ENCODE measurements around the gene LORICRIN.

LORICRIN gene

GRCh38 chr1:153261281-153262069, 2.0 kb downstream of the LORICRIN start:
- H3K4me2 ChIP-seq (ENCODE audit: low read length): peak overlapping the region; percentile 95
- peak overlapping the region; percentile 75 for H3K9ac ChIP-seq (ENCODE audit: low read length)
- no peaks in the 10 kb centered on the region for H3K27me3 ChIP-seq (ENCODE audit: low read depth, low read length)
- TF ChIP-seq CTCF (IDR thresholded peaks at IDR 0.05; ENCODE audit: low read depth, low read length) (no peak), EZH2phosphoT487 (IDR thresholded peaks at IDR 0.05; ENCODE audit: low read depth) (no peak)
- peaks cover 8% of the 10 kb centered on the region for H3K9me3 ChIP-seq (ENCODE audit: insufficient read depth, low read length)
- peaks cover 11% of the 10 kb centered on the region for H3K36me3 ChIP-seq (replicated peaks; ENCODE audit: low read depth, low read length)
- H3K27ac ChIP-seq (ENCODE audit: low read length): peak overlapping the region; percentile 93
- H3K4me3 ChIP-seq (ENCODE audit: low read length): peak overlapping the region; percentile 75
- H3K4me1 ChIP-seq (ENCODE audit: low read length): peaks cover 36% of the 10 kb centered on the region
- peak overlapping the region; percentile 52; the same call in 1 of the 2 replicates for H2AFZ ChIP-seq (ENCODE audit: low read depth, low read length)
- H4K20me1 ChIP-seq (ENCODE audit: insufficient read depth, low read length): no peaks in the 10 kb centered on the region
- H3K79me2 ChIP-seq (ENCODE audit: low read length): peaks cover 23% of the 10 kb centered on the region

GRCh38 chr1:153262070-153262366, 2.5 kb downstream of the LORICRIN start:
- Histone ChIP-seq H3K79me2 (ENCODE audit: low read length) (peaks cover 23% of the 10 kb centered on the region), H3K27ac (ENCODE audit: low read length) (peak overlapping the region; percentile 93)

GRCh38 chr1:153262462-153263157, 3.1 kb downstream of the LORICRIN start:
- Histone ChIP-seq H4K20me1 (ENCODE audit: insufficient read depth, low read length) (no peaks in the 10 kb centered on the region), H3K4me3 (ENCODE audit: low read length) (peak overlapping the region; percentile 75), H3K4me1 (ENCODE audit: low read length) (peaks cover 36% of the 10 kb centered on the region), H3K27ac (ENCODE audit: low read length) (peak overlapping the region; percentile 93), H3K9me3 (ENCODE audit: insufficient read depth, low read length) (peaks cover 8% of the 10 kb centered on the region), H3K79me2 (ENCODE audit: low read length) (peaks cover 23% of the 10 kb centered on the region), H3K9ac (ENCODE audit: low read length) (peak overlapping the region; percentile 75), H2AFZ (ENCODE audit: low read depth, low read length) (peak overlapping the region; percentile 52; the same call in 1 of the 2 replicates), H3K36me3 (replicated peaks; ENCODE audit: low read depth, low read length) (peaks cover 11% of the 10 kb centered on the region), H3K27me3 (ENCODE audit: low read depth, low read length) (no peaks in the 10 kb centered on the region), H3K4me2 (ENCODE audit: low read length) (peak overlapping the region; percentile 95)
- no peak for TF ChIP-seq EZH2phosphoT487 (IDR thresholded peaks at IDR 0.05; ENCODE audit: low read depth)
- TF ChIP-seq CTCF (IDR thresholded peaks at IDR 0.05; ENCODE audit: low read depth, low read length): no peak; the same call in 1 of the 2 replicates

More at GRCh38 chr1:153262070-153262366, 2.5 kb downstream of the LORICRIN start:
- peaks cover 8% of the 10 kb centered on the region for H3K9me3 ChIP-seq (ENCODE audit: insufficient read depth, low read length)
- no peaks in the 10 kb centered on the region for H3K27me3 ChIP-seq (ENCODE audit: low read depth, low read length)
- peaks cover 36% of the 10 kb centered on the region for H3K4me1 ChIP-seq (ENCODE audit: low read length)
- H3K9ac ChIP-seq (ENCODE audit: low read length): peak overlapping the region; percentile 75
- peak overlapping the region; percentile 52; the same call in 1 of the 2 replicates for H2AFZ ChIP-seq (ENCODE audit: low read depth, low read length)
- no peaks in the 10 kb centered on the region for H4K20me1 ChIP-seq (ENCODE audit: insufficient read depth, low read length)
- peaks cover 11% of the 10 kb centered on the region for H3K36me3 ChIP-seq (replicated peaks; ENCODE audit: low read depth, low read length)
- TF ChIP-seq EZH2phosphoT487 (IDR thresholded peaks at IDR 0.05; ENCODE audit: low read depth) (no peak), CTCF (IDR thresholded peaks at IDR 0.05; ENCODE audit: low read depth, low read length) (no peak; the same call in 1 of the 2 replicates)
- peak overlapping the region; percentile 75 for H3K4me3 ChIP-seq (ENCODE audit: low read length)
- H3K4me2 ChIP-seq (ENCODE audit: low read length): peak overlapping the region; percentile 95

- TF ChIP-seq CTCF (IDR thresholded peaks at IDR 0.05; ENCODE audit: low read depth, low read length): no peak
- Histone ChIP-seq H2AFZ (ENCODE audit: low read depth, low read length) (no peak overlapping the region), H4K20me1 (ENCODE audit: insufficient read depth, low read length) (no peaks in the 10 kb centered on the region), H3K79me2 (ENCODE audit: low read length) (peaks cover 16% of the 10 kb centered on the region), H3K27me3 (ENCODE audit: low read depth, low read length) (no peaks in the 10 kb centered on the region), H3K36me3 (replicated peaks; ENCODE audit: low read depth, low read length) (peaks cover 11% of the 10 kb centered on the region), H3K9ac (ENCODE audit: low read length) (no peak overlapping the region), H3K4me3 (ENCODE audit: low read length) (no peak overlapping the region), H3K4me1 (ENCODE audit: low read length) (peaks cover 27% of the 10 kb centered on the region), H3K4me2 (ENCODE audit: low read length) (no peak overlapping the region), H3K27ac (ENCODE audit: low read length) (no peak overlapping the region), H3K9me3 (ENCODE audit: insufficient read depth, low read length) (peaks cover 8% of the 10 kb centered on the region)
These were observed 6.0 kb downstream of the LORICRIN start for GRCh38 chr1:153265457-153265856.
